Neural cell (in vitro differentiated cells): ENCODE data around the gene NMRK2. TPM values are rescaled to one million over a fixed set of nuclear protein-coding genes. Genes with fewer than 3 reads are reported as not detected.

Experiments
- H2AFZ ChIP-seq: fragments of 200-600, 300-800 bp; sonication (generic), shearing (Covaris generic); 2 replicates; pipeline ENCODE4 v1.6.0; 2014; ENCODE audit warnings: low read depth, mild to moderate bottlenecking, antibody characterized with exemption, low read length, moderate library complexity
- H3F3A ChIP-seq: fragments of 200-600 bp; shearing (Covaris generic); 2 replicates; pipeline ENCODE4 v1.6.1; 2016; ENCODE audit warnings: mild to moderate bottlenecking, moderate library complexity, mixed read lengths, antibody characterized with exemption, low read length; ENCODE audit not compliant: insufficient read depth, poor library complexity, severe bottlenecking
- H3K27ac ChIP-seq: fragments of 200-600, 300-800 bp; sonication (generic), shearing (Covaris generic); 2 replicates; pipeline ENCODE4 v1.5.1; 2014; ENCODE audit warnings: mild to moderate bottlenecking, low read length, moderate library complexity
- H3K27me3 ChIP-seq: fragments of 300-800, 200-600 bp; sonication (generic), shearing (Covaris generic); 2 replicates; pipeline ENCODE4 v1.6.0; 2014; ENCODE audit warnings: mild to moderate bottlenecking, low read depth, low read length, moderate library complexity; ENCODE audit not compliant: insufficient read depth
- H3K36me3 ChIP-seq: fragments of 300-800, 200-600 bp; sonication (generic), shearing (Covaris generic); 2 replicates; pipeline ENCODE4 v1.5.1; 2014; ENCODE audit warnings: mild to moderate bottlenecking, antibody characterized with exemption, low read length, moderate library complexity; ENCODE audit not compliant: insufficient read depth
- H3K4me2 ChIP-seq: fragments of 300-800, 200-600 bp; sonication (generic), shearing (Covaris generic); 2 replicates; pipeline ENCODE4 v1.6.0; 2014; ENCODE audit warnings: mild to moderate bottlenecking, low read length
- H3K4me3 ChIP-seq: fragments of 300-800, 200-600 bp; sonication (generic), shearing (Covaris generic); 2 replicates; pipeline ENCODE4 v1.5.1; 2014; ENCODE audit warnings: mild to moderate bottlenecking, low read length, moderate library complexity
- H3K79me2 ChIP-seq: fragments of 200-600 bp; shearing (Covaris generic); replicated peaks from 2 replicates; pipeline ENCODE4 v1.6.0; 2014; ENCODE audit warnings: mild to moderate bottlenecking, low read length, moderate library complexity; ENCODE audit not compliant: insufficient read depth
- H3K9ac ChIP-seq: fragments of 300-800, 200-600 bp; sonication (generic), shearing (Covaris generic); 2 replicates; pipeline ENCODE4 v1.6.1; 2016; ENCODE audit warnings: mild to moderate bottlenecking, low read length, mixed read lengths
- H3K9me2 ChIP-seq: fragments of 200-600 bp; shearing (Covaris generic); 2 replicates; pipeline ENCODE4 v1.6.1; 2016; ENCODE audit warnings: mild to moderate bottlenecking, low read length, mixed read lengths; ENCODE audit not compliant: insufficient read depth
- H3K9me3 ChIP-seq: fragments of 200-600, 300-800 bp; sonication (generic), shearing (Covaris generic); 2 replicates; pipeline ENCODE4 v1.6.1; 2016; ENCODE audit warnings: mild to moderate bottlenecking, mixed run types, low read length, moderate library complexity, mixed read lengths
- H4K20me1 ChIP-seq: fragments of 200-600 bp; shearing (Covaris generic); 2 replicates; pipeline ENCODE4 v1.6.1; 2016; ENCODE audit warnings: mild to moderate bottlenecking, mixed run types; ENCODE audit not compliant: insufficient read depth
- EP300 ChIP-seq: fragments of 450-650 bp; conservative IDR thresholded peaks from 2 replicates; pipeline ENCODE4 v1.6.1; 2014; ENCODE audit warnings: antibody characterized with exemption, mild to moderate bottlenecking, moderate library complexity; ENCODE audit not compliant: poor library complexity, severe bottlenecking
- EZH2 ChIP-seq: fragments of 200-600, 300-800 bp; shearing (Covaris generic), sonication (generic); IDR thresholded peaks from 2 replicates; pipeline ENCODE4 v1.6.1; 2014; ENCODE audit warnings: antibody characterized with exemption, low read length, borderline replicate concordance, mild to moderate bottlenecking; ENCODE audit not compliant: insufficient read depth, poor library complexity, severe bottlenecking
- MXI1 ChIP-seq: fragments of 450-650 bp; conservative IDR thresholded peaks from 2 replicates; pipeline ENCODE4 v1.6.1; 2014; ENCODE audit warnings: antibody characterized with exemption, mild to moderate bottlenecking; ENCODE audit not compliant: poor library complexity, severe bottlenecking
- POLR2AphosphoS5 ChIP-seq: IDR thresholded peaks from 2 replicates; pipeline ENCODE4 v1.6.1; 2012
- RAD21 ChIP-seq: fragments of 450-650 bp; conservative IDR thresholded peaks from 2 replicates; pipeline ENCODE4 v1.6.1; 2014; ENCODE audit warnings: antibody characterized with exemption, mild to moderate bottlenecking, moderate library complexity
- REST ChIP-seq: IDR thresholded peaks from 2 replicates; pipeline ENCODE4 v1.6.1; 2012; ENCODE audit warnings: borderline replicate concordance
- SMC3 ChIP-seq: fragments of 450-650 bp; conservative IDR thresholded peaks from 2 replicates; pipeline ENCODE4 v1.6.1; 2014; ENCODE audit warnings: antibody characterized with exemption, mild to moderate bottlenecking, moderate library complexity; ENCODE audit not compliant: poor library complexity
- TAF1 ChIP-seq: IDR thresholded peaks from 2 replicates; pipeline ENCODE4 v1.6.1; 2012; ENCODE audit warnings: low read depth
- polyA plus RNA-seq: library from polyadenylated mRNA; depleted of rRNA; stranded (reverse); fragments of >200 nt; gene quantifications from 2 replicates; pipeline ENCODE4 v1.2.3, GENCODE V29; 2014
- TF ChIP-seq, protein P1 (sequence below): fragments of 450-650 bp; IDR thresholded peaks from 2 replicates; pipeline ENCODE4 v1.5.1; 2014; ENCODE audit warnings: antibody characterized with exemption, mild to moderate bottlenecking, moderate library complexity; ENCODE audit not compliant: poor library complexity, severe bottlenecking

The NMRK2 gene
- polyA plus RNA-seq, 1 donor from 2014 or later, result not detected

DNA sequence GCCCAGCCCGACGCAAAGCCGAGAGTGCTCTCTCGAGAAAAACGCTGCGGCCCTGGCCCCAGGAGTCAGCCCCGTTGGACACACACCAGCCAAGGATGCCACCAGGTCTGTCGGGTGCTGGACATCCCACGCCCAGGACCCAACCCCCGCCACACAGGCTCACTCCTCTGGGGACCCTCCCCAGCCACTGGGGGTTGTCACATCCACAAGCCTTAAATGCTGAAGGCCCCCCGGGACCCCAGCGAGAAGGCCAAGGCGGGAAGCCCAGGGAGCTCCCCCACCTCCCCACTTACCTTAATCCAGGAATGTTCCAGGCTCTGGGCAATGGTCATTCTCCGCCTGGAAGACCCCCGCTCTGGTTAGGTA is 26.9 kb downstream of the NMRK2 start:
- Histone ChIP-seq H2AFZ (no peak overlapping the region), H3K36me3 (no peaks in the 10 kb centered on the region), H3K27ac (no peak overlapping the region), H3K27me3 (no peaks in the 10 kb centered on the region), H4K20me1 (no peaks in the 10 kb centered on the region), H3K4me3 (no peak overlapping the region), H3F3A (no peaks in the 10 kb centered on the region), H3K9ac (no peak overlapping the region), H3K9me2 (no peaks in the 10 kb centered on the region), H3K79me2 (no peaks in the 10 kb centered on the region), H3K9me3 (no peaks in the 10 kb centered on the region), H3K4me2 (no peak overlapping the region)
- TF ChIP-seq SMC3, result no peak
- TF ChIP-seq REST, result no peak
- TF ChIP-seq TAF1, result no peak
- no peak for TF ChIP-seq EP300
- no peak for TF ChIP-seq POLR2AphosphoS5
- TF ChIP-seq, protein P1, sequence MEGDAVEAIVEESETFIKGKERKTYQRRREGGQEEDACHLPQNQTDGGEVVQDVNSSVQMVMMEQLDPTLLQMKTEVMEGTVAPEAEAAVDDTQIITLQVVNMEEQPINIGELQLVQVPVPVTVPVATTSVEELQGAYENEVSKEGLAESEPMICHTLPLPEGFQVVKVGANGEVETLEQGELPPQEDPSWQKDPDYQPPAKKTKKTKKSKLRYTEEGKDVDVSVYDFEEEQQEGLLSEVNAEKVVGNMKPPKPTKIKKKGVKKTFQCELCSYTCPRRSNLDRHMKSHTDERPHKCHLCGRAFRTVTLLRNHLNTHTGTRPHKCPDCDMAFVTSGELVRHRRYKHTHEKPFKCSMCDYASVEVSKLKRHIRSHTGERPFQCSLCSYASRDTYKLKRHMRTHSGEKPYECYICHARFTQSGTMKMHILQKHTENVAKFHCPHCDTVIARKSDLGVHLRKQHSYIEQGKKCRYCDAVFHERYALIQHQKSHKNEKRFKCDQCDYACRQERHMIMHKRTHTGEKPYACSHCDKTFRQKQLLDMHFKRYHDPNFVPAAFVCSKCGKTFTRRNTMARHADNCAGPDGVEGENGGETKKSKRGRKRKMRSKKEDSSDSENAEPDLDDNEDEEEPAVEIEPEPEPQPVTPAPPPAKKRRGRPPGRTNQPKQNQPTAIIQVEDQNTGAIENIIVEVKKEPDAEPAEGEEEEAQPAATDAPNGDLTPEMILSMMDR, result no peak
- no peak for TF ChIP-seq RAD21

DNA sequence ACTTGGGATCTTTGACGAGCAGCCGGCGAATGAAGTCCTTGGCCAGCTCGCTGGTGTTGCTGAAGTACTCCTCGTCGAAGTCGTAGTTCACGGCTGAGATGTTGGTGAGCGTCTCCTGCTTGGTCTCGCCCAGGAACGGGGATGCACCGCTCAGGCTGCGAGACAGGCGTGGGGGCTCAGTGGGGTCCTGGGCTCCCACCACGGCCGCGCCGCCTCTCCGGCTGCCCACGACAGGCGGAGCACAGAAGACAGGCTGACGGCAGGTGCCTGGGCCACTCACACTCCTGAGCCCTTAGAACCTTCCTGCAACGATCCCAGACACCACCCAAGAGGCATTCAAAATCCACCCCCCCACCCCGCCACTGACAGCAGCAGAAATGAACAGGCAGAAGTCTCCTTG is 28.1 kb downstream of the NMRK2 start:
- TF ChIP-seq TAF1 (no peak), EP300 (no peak), EZH2 (no peak), REST (no peak), SMC3 (no peak), POLR2AphosphoS5 (no peak), MXI1 (no peak), RAD21 (no peak)
- TF ChIP-seq, protein P1, result no peak
- Histone ChIP-seq H4K20me1 (no peaks in the 10 kb centered on the region), H3K4me2 (no peak overlapping the region), H3K79me2 (peaks cover 2% of the 10 kb centered on the region), H3K9me2 (no peaks in the 10 kb centered on the region), H3K9ac (no peak overlapping the region), H2AFZ (no peak overlapping the region), H3K4me3 (no peak overlapping the region), H3K27me3 (no peaks in the 10 kb centered on the region), H3K27ac (no peak overlapping the region), H3K9me3 (no peaks in the 10 kb centered on the region), H3F3A (no peaks in the 10 kb centered on the region), H3K36me3 (no peaks in the 10 kb centered on the region)
